AG04450 (cell line): Measurements from ENCODE around the gene AQP12A. TPM values are rescaled to one million over a fixed set of nuclear protein-coding genes. Genes with fewer than 3 reads are reported as not detected.
"Not testable (repeated sequence)": the region's sequence is repeated elsewhere in the genome, so short reads cannot be mapped to it uniquely, and the experiment has no call there.

ENCODE experiments used
- CTCF ChIA-PET: fragments of 300-600, 350-600 bp; formaldehyde crosslinking; extraction: SDS; loops from one replicate; lab custom pipeline; 2022; ENCODE audit warnings: antibody characterized with exemption, inconsistent platforms; lab: Charles Lee
- POLR2A ChIA-PET: fragments of 350-600 bp; formaldehyde crosslinking; extraction: SDS; loops from one replicate; lab custom pipeline; 2021; ENCODE audit warnings: antibody characterized with exemption, inconsistent platforms; lab: Yijun Ruan, JAX
- DNase-seq: peaks from one replicate; pipeline ENCODE4 v3.0.0-alpha.2; 2011; ENCODE audit warnings: low read depth, low spot score
- H3K27ac ChIP-seq: one replicate; pipeline ENCODE4 v1.5.1; 2012; ENCODE audit warnings: low read depth, low read length, control low read depth
- H3K27me3 ChIP-seq: one replicate; pipeline ENCODE4 v1.6.0; 2012; ENCODE audit warnings: low read length; ENCODE audit not compliant: control insufficient read depth, insufficient read depth
- H3K4me3 ChIP-seq: 2 replicates; pipeline ENCODE4 v1.5.1; 2011; ENCODE audit warnings: mild to moderate bottlenecking, low read depth, low read length, control low read depth
- H3K9me3 ChIP-seq: 2 replicates; pipeline ENCODE4 v1.5.1; 2012; ENCODE audit warnings: low read length; ENCODE audit not compliant: control insufficient read depth, insufficient read depth
- CTCF ChIP-seq: IDR thresholded peaks from 2 replicates; pipeline ENCODE4 v1.5.1; 2011; ENCODE audit warnings: low read depth, low read length, control low read depth, inconsistent platforms
- polyA plus RNA-seq: library from polyadenylated mRNA; depleted of rRNA; stranded (reverse); fragments of >200 nt; gene quantifications from 2 replicates; pipeline ENCODE4 v1.2.3, GENCODE V29; 2011

AQP12A gene
- polyA plus RNA-seq, 1 experiment, result not detected

- TF ChIP-seq CTCF, result no peak
- no peak overlapping the region for H3K27ac ChIP-seq
- ChIA-PET CTCF (no interaction called here), POLR2A (no interaction called here)
- H3K9me3 ChIP-seq, result no peaks in the 10 kb centered on the region; the same call in 1 of the 2 replicates
- no peak overlapping the region for H3K4me3 ChIP-seq
- no peak for DNase-seq
- H3K27me3 ChIP-seq, result peaks cover 22% of the 10 kb centered on the region
Observed at GRCh38 chr2:240672701-240673190, 18.9 kb upstream of the AQP12A start.

GRCh38 chr2:240674461-240675184, 17.0 kb upstream of the AQP12A start:
- POLR2A ChIA-PET, H3K4me3 ChIP-seq, H3K9me3 ChIP-seq, H3K27ac ChIP-seq, CTCF ChIA-PET, DNase-seq: not testable (repeated sequence)
- H3K27me3 ChIP-seq, result peaks cover 22% of the 10 kb centered on the region

- H3K4me3 ChIP-seq, DNase-seq, CTCF ChIA-PET, H3K27ac ChIP-seq, POLR2A ChIA-PET, H3K9me3 ChIP-seq: not testable (repeated sequence)
- peaks cover 22% of the 10 kb centered on the region for H3K27me3 ChIP-seq
Observed at GRCh38 chr2:240675345-240675744, 16.3 kb upstream of the AQP12A start.

- DNase-seq, H3K9me3 ChIP-seq, H3K27ac ChIP-seq, H3K4me3 ChIP-seq, CTCF ChIA-PET, POLR2A ChIA-PET, H3K27me3 ChIP-seq: not testable (repeated sequence)
Observed at GRCh38 chr2:240678043-240678442, 13.6 kb upstream of the AQP12A start.

GRCh38 chr2:240678909-240679308, 12.8 kb upstream of the AQP12A start:
- H3K4me3 ChIP-seq, POLR2A ChIA-PET, H3K9me3 ChIP-seq, DNase-seq, CTCF ChIA-PET, H3K27ac ChIP-seq, H3K27me3 ChIP-seq: not testable (repeated sequence)

- H3K27me3 ChIP-seq, DNase-seq, POLR2A ChIA-PET, H3K4me3 ChIP-seq, CTCF ChIA-PET, H3K9me3 ChIP-seq, H3K27ac ChIP-seq: not testable (repeated sequence)
Observed at GRCh38 chr2:240680185-240680584, 11.5 kb upstream of the AQP12A start.

GRCh38 chr2:240682431-240683224, 9.0 kb upstream of the AQP12A start, which contains the start of gene AQP12B:
AQP12B (minus strand) TSS chr2:240682885; CDS start chr2:240682837, 48 bp downstream.
- H3K4me3 ChIP-seq, POLR2A ChIA-PET, DNase-seq, CTCF ChIA-PET, H3K27ac ChIP-seq, H3K9me3 ChIP-seq: not testable (repeated sequence)
- peaks cover 14% of the 10 kb centered on the region for H3K27me3 ChIP-seq

GRCh38 chr2:240683329-240683979, 8.2 kb upstream of the AQP12A start:
- CTCF ChIA-PET, POLR2A ChIA-PET, DNase-seq: not testable (repeated sequence)

GRCh38 chr2:240683980-240684728, 7.5 kb upstream of the AQP12A start:
- not testable (repeated sequence) for H3K27ac ChIP-seq, DNase-seq

More at GRCh38 chr2:240683329-240683979, 8.2 kb upstream of the AQP12A start:
- not testable (repeated sequence) for H3K27ac ChIP-seq, H3K4me3 ChIP-seq, H3K9me3 ChIP-seq
- peaks cover 17% of the 10 kb centered on the region for H3K27me3 ChIP-seq

More at GRCh38 chr2:240683980-240684728, 7.5 kb upstream of the AQP12A start:
- H3K4me3 ChIP-seq, CTCF ChIA-PET, H3K9me3 ChIP-seq, POLR2A ChIA-PET: not testable (repeated sequence)
- H3K27me3 ChIP-seq, result peaks cover 17% of the 10 kb centered on the region
